Fibroblast of lung (primary cell): ENCODE data around the gene CHD3. TPM values are rescaled to one million over a fixed set of nuclear protein-coding genes. Genes with fewer than 3 reads are reported as not detected.
A peak's percentile ranks its signal among the peaks of the same experiment; 100 is the strongest.

Source experiments
- DNase-seq, 2 donors: peaks; one replicate each; pipeline versions ENCODE4 v3.0.0 to v3.0.0-alpha.2; 2010; ENCODE audit warnings: low read depth in 2 of 2
- H2AFZ ChIP-seq: 2 replicates; pipeline ENCODE4 v1.5.1; 2012; ENCODE audit warnings: low read length, control low read depth, inconsistent platforms
- H3K27ac ChIP-seq: 2 replicates; pipeline ENCODE4 v1.5.1; 2011; ENCODE audit warnings: low read length, control low read depth; ENCODE audit not compliant: insufficient read depth
- H3K27me3 ChIP-seq: 2 replicates; pipeline ENCODE4 v1.5.1; 2011; ENCODE audit warnings: mild to moderate bottlenecking, low read length; ENCODE audit not compliant: control insufficient read depth, insufficient read depth
- H3K36me3 ChIP-seq: 2 replicates; pipeline ENCODE4 v1.5.1; 2011; ENCODE audit warnings: low read length; ENCODE audit not compliant: control insufficient read depth, insufficient read depth
- H3K4me1 ChIP-seq: 2 replicates; pipeline ENCODE4 v1.5.1; 2011; ENCODE audit warnings: low read length; ENCODE audit not compliant: control insufficient read depth, insufficient read depth; ENCODE audit errors: extremely low read depth
- H3K4me2 ChIP-seq: 2 replicates; pipeline ENCODE4 v1.5.1; 2011; ENCODE audit warnings: low read length, control low read depth; ENCODE audit not compliant: insufficient read depth; ENCODE audit errors: extremely low read depth
- H3K4me3 ChIP-seq, 4 experiments: fragments of 200-600 bp in 1 of 4; sonication (generic) in 1 of 4; replicated peaks in 1 of 4; 2 replicates each; pipeline ENCODE4 v1.5.1; 2011 to 2016; ENCODE audit warnings: low read length in 4 of 4, low read depth in 3 of 4, mild to moderate bottlenecking in 3 of 4, control low read depth in 2 of 4, inconsistent platforms in 1 of 4, mixed read lengths in 1 of 4; ENCODE audit not compliant: insufficient read depth in 1 of 4; ENCODE audit errors: control extremely low read depth in 1 of 4
- H3K79me2 ChIP-seq: 2 replicates; pipeline ENCODE4 v1.5.1; 2012; ENCODE audit warnings: mild to moderate bottlenecking, low read length, inconsistent platforms; ENCODE audit not compliant: control insufficient read depth, insufficient read depth
- H3K9ac ChIP-seq: 2 replicates; pipeline ENCODE4 v1.5.1; 2011; ENCODE audit warnings: mild to moderate bottlenecking, low read length, control low read depth; ENCODE audit not compliant: insufficient read depth
- H3K9me3 ChIP-seq: 2 replicates; pipeline ENCODE4 v1.5.1; 2012; ENCODE audit warnings: low read depth, low read length; ENCODE audit not compliant: control insufficient read depth, insufficient read depth
- H4K20me1 ChIP-seq: 2 replicates; pipeline ENCODE4 v1.5.1; 2011; ENCODE audit warnings: low read length; ENCODE audit not compliant: control insufficient read depth, insufficient read depth; ENCODE audit errors: extremely low read depth
- EZH2 ChIP-seq: IDR thresholded peaks from 2 replicates; pipeline ENCODE4 v1.5.1; 2012; ENCODE audit warnings: low read length, control low read depth, mild to moderate bottlenecking; ENCODE audit errors: missing control alignments
- polyA plus RNA-seq, 2 donors: library from polyadenylated mRNA; depleted of rRNA in 1 of 2; stranded (reverse) in 1 of 2; unstranded in 1 of 2; fragments of >200 nt; gene quantifications; 2 replicates each; pipeline ENCODE4 v1.2.1, GENCODE V29; 2011 to 2012; ENCODE audit warnings: missing spikeins in 1 of 2
- total RNA-seq: library from RNA; depleted of rRNA; stranded (reverse); fragments of >200 nt; gene quantifications from 2 replicates; pipeline ENCODE4 v1.2.1, GENCODE V29; 2014
- TF ChIP-seq, protein P1 (sequence below), 2 donors: IDR thresholded peaks in 1 of 2; conservative IDR thresholded peaks in 1 of 2; 1 replicate in 1 of 2; 2 replicates in 1 of 2; pipeline ENCODE4 v1.5.1; 2011 to 2012; ENCODE audit warnings: low read length in 2 of 2, control low read depth in 1 of 2, inconsistent platforms in 1 of 2, low read depth in 1 of 2, mild to moderate bottlenecking in 1 of 2

The CHD3 gene
- total and polyA plus RNA-seq, 2 donors (not counting 1 experiment from before 2014, with no cell fraction given) = 23.8 to 165 TPM

DNA sequence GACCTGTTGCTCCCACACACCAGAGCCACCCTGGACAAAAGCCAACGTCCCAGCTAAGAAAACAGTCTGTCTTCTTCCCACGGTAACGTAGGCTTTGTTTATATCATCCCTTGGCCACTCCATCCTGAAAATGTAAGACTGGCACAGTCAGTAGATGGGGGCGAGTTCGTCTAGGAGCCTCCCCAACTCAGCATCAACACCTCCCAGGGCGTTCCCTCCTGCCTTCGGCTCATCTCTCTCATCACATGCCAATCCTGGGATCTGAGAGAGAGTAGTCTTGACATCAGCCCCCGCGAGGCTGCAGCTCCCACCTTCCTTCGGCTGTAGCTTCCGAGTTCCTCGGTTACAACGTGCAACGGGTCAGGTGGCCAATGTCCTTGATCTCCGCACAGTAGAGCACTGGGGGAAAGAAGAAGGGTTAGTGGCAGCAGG lies 26.6 kb downstream of the CHD3 start:
- peak overlapping the region; percentile 57 to 70 (median 64) for H3K4me3 ChIP-seq
- H3K79me2 ChIP-seq = no peaks in the 10 kb centered on the region
- no peak for TF ChIP-seq EZH2
- TF ChIP-seq, protein P1, sequence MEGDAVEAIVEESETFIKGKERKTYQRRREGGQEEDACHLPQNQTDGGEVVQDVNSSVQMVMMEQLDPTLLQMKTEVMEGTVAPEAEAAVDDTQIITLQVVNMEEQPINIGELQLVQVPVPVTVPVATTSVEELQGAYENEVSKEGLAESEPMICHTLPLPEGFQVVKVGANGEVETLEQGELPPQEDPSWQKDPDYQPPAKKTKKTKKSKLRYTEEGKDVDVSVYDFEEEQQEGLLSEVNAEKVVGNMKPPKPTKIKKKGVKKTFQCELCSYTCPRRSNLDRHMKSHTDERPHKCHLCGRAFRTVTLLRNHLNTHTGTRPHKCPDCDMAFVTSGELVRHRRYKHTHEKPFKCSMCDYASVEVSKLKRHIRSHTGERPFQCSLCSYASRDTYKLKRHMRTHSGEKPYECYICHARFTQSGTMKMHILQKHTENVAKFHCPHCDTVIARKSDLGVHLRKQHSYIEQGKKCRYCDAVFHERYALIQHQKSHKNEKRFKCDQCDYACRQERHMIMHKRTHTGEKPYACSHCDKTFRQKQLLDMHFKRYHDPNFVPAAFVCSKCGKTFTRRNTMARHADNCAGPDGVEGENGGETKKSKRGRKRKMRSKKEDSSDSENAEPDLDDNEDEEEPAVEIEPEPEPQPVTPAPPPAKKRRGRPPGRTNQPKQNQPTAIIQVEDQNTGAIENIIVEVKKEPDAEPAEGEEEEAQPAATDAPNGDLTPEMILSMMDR (conservative IDR thresholded peaks at IDR 0.05 in 1 of 2, IDR thresholded peaks at IDR 0.05 in 1 of 2; ENCODE audit: low read depth in 1 of 2, low read length in 2 of 2) = no peak
- H4K20me1 ChIP-seq = no peaks in the 10 kb centered on the region
- peaks cover 10% of the 10 kb centered on the region for H3K36me3 ChIP-seq
- no peaks in the 10 kb centered on the region for H3K9me3 ChIP-seq
- H3K4me1 ChIP-seq = peaks cover 8% of the 10 kb centered on the region
- H3K4me2 ChIP-seq = peak overlapping the region; percentile 80
- H3K27me3 ChIP-seq = no peaks in the 10 kb centered on the region
- peak overlapping the region; percentile 75 for H3K27ac ChIP-seq
- H2AFZ ChIP-seq = peak overlapping the region; percentile 88
- peak; percentile 48 to 54 for DNase-seq
- peak overlapping the region; percentile 59 for H3K9ac ChIP-seq

DNA sequence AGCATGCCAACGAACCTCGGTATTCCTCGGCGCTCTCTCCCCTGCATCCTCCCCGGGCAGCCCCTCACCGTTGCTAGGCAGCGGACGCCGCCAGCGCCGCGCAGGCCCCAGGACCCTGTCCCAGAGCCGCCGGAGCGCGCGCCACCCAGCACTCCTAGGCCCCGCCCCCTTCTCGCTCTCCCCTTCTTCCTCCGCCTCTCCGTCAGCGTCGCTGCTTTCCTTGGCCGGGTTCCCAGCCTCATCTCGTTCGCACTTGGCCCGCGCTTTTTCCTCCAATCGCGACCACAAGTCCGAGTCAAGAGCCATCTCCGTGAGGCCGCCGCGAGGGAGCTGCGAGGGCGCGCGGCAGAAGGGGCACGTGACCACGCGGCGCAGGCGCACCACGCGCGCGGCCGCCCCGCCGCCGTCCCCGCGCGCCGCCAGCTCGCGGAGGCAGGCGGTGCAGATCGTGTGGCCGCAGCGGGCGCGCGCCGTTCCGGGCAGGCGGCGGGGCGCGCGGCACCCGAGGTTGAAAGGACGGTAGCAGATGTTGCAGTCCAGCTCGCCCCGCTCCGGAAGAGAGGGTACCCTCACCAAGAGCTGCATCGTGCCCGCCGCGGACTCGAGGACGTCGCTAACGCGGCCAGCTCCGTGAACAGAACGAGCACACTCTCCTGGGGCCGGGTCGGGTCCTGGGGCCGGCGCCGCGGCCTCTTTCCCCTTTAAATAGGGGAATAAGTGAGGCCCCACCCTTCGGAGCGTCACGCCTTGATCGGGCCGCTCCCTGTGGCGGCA lies 27.2 kb downstream of the CHD3 start, which contains the start of gene RNF227:
RNF227 (minus strand) TSS at position 679 of the 774 bp plus-strand sequence; CDS start at position 585, 94 bp downstream.
- TF ChIP-seq, protein P1 (conservative IDR thresholded peaks at IDR 0.05 in 1 of 2, IDR thresholded peaks at IDR 0.05 in 1 of 2; ENCODE audit: low read depth in 1 of 2, low read length in 2 of 2) = no peak
- no peak for TF ChIP-seq EZH2
- peaks cover 8% of the 10 kb centered on the region for H3K4me1 ChIP-seq
- no peaks in the 10 kb centered on the region for H3K27me3 ChIP-seq
- peak within 1 kb of the TSS; percentile 65 for H3K9ac ChIP-seq
- H3K36me3 ChIP-seq = peaks cover 4% of the 10 kb centered on the region
- peak; percentile 95 to 98 for DNase-seq
- no peaks in the 10 kb centered on the region for H4K20me1 ChIP-seq
- H2AFZ ChIP-seq = peak within 1 kb of the TSS; percentile 88
- H3K4me2 ChIP-seq = peak within 1 kb of the TSS; percentile 80
- no peaks in the 10 kb centered on the region for H3K9me3 ChIP-seq
- H3K27ac ChIP-seq = peak within 1 kb of the TSS; percentile 82
- peak within 1 kb of the TSS; percentile 57 to 70 (median 64) for H3K4me3 ChIP-seq
- H3K79me2 ChIP-seq = no peaks in the 10 kb centered on the region

DNA sequence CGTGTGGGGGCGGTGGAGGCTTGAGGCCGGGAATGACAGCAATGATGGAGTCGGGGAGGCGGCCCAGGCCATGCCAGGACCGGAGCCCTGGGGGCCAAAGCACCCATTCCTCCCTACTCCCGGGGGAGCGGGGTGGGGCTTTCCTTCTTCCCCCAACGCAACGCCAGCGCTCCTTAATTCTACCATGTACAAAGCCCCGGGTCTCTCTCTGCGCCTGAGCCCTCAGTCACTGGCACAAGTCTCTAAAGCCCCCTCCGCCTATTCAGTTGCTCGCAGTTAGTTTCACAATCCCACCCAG lies 27.7 kb downstream of the CHD3 start:
- no peak for DNase-seq
- Histone ChIP-seq H3K27me3 (no peaks in the 10 kb centered on the region), H3K9me3 (no peaks in the 10 kb centered on the region), H3K27ac (peak overlapping the region; percentile 82), H2AFZ (no peak overlapping the region), H4K20me1 (no peaks in the 10 kb centered on the region), H3K9ac (no peak overlapping the region), H3K4me3 (peak overlapping the region; percentile 28 to 70 (median 44)), H3K4me2 (no peak overlapping the region), H3K79me2 (no peaks in the 10 kb centered on the region), H3K36me3 (peaks cover 3% of the 10 kb centered on the region), H3K4me1 (peaks cover 8% of the 10 kb centered on the region)
- no peak for TF ChIP-seq EZH2
- TF ChIP-seq, protein P1 (conservative IDR thresholded peaks at IDR 0.05 in 1 of 2, IDR thresholded peaks at IDR 0.05 in 1 of 2; ENCODE audit: low read depth in 1 of 2, low read length in 2 of 2) = no peak
